Testis (tissue), 3 donors: ENCODE results near the gene CCDC122. TPM values are rescaled to one million over a fixed set of nuclear protein-coding genes. Genes with fewer than 3 reads are reported as not detected.

Experiments used
- DNase-seq: peaks from one replicate; pipeline ENCODE4 v3.0.0-alpha.2; 2019
- H3K27ac ChIP-seq, 2 donors: fragments of 200-600 bp; sonication (generic); one replicate each; pipeline ENCODE4 v1.5.1; 2019
- H3K27me3 ChIP-seq: fragments of 200-600 bp; sonication (generic); one replicate; pipeline ENCODE4 v1.5.1; 2019
- H3K36me3 ChIP-seq: fragments of 200-600 bp; sonication (generic); one replicate; pipeline ENCODE4 v1.5.1; 2017; ENCODE audit warnings: low read depth; ENCODE audit errors: missing control alignments
- H3K4me1 ChIP-seq: fragments of 200-600 bp; sonication (generic); one replicate; pipeline ENCODE4 v1.5.1; 2019
- H3K4me3 ChIP-seq, 2 donors: fragments of 200-600 bp; sonication (generic); one replicate each; pipeline ENCODE4 v1.5.1; 2017 to 2019
- H3K9me3 ChIP-seq: fragments of 200-600 bp; sonication (generic); one replicate; pipeline ENCODE4 v1.5.1; 2017
- POLR2A ChIP-seq: fragments of 450-650 bp; IDR thresholded peaks from one replicate; pipeline ENCODE4 v1.6.1; 2017; ENCODE audit warnings: antibody characterized with exemption, mild to moderate bottlenecking, moderate library complexity
- WGBS, 2 donors: methylation state at CpG; one replicate each; pipeline ENCODE4 v1.1.5; 2018; 5-methylcytosine and 5-hydroxymethylcytosine counted together
- intact Hi-C: fragments of 100-400 bp; cut with DNase I; formaldehyde crosslinking; loops from one replicate; pipeline ENCODE4 v1.15.1; 2023; ENCODE audit warnings: low total_unique reads
- polyA plus RNA-seq: library from polyadenylated mRNA; stranded (reverse); fragments of 350-450 nt; fragmentation: Illumina TruSeq; extraction: RNeasy Lipid Tissue Mini Kit (QIAGEN cat#74804); gene quantifications from one replicate; pipeline ENCODE4 v1.2.3, GENCODE V29; 2014; ENCODE audit warnings: low read depth, low replicate concordance; ENCODE audit not compliant: insufficient read depth
- total RNA-seq, 2 donors: library from RNA; depleted of rRNA; stranded (reverse); fragments of >200 nt; gene quantifications; one replicate each; pipeline ENCODE4 v1.2.3, GENCODE V29; 2016
- TF ChIP-seq, protein P1 (sequence below), 3 experiments: fragments of 450-650 bp in 2 of 3; fragments of 200-600 bp in 1 of 3; sonication (generic) in 1 of 3; IDR thresholded peaks; one replicate each; pipeline ENCODE4 v1.5.1; 2016 to 2019; ENCODE audit warnings: antibody characterized with exemption in 3 of 3, mild to moderate bottlenecking in 2 of 3, moderate library complexity in 1 of 3

The CCDC122 gene
- total and polyA plus RNA-seq, 3 donors from 2014 or later = 1.3 to 31.6 (median 20.6) TPM

- no peak overlapping the region for H3K27ac ChIP-seq
- no peaks in the 10 kb centered on the region for H3K9me3 ChIP-seq
- TF ChIP-seq POLR2A = no peak
- TF ChIP-seq, protein P1, sequence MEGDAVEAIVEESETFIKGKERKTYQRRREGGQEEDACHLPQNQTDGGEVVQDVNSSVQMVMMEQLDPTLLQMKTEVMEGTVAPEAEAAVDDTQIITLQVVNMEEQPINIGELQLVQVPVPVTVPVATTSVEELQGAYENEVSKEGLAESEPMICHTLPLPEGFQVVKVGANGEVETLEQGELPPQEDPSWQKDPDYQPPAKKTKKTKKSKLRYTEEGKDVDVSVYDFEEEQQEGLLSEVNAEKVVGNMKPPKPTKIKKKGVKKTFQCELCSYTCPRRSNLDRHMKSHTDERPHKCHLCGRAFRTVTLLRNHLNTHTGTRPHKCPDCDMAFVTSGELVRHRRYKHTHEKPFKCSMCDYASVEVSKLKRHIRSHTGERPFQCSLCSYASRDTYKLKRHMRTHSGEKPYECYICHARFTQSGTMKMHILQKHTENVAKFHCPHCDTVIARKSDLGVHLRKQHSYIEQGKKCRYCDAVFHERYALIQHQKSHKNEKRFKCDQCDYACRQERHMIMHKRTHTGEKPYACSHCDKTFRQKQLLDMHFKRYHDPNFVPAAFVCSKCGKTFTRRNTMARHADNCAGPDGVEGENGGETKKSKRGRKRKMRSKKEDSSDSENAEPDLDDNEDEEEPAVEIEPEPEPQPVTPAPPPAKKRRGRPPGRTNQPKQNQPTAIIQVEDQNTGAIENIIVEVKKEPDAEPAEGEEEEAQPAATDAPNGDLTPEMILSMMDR (IDR thresholded peaks at IDR 0.05) = no peak
- H3K4me3 ChIP-seq = no peak overlapping the region
- no peak for DNase-seq
- H3K27me3 ChIP-seq = no peaks in the 10 kb centered on the region
- H3K4me1 ChIP-seq = no peaks in the 10 kb centered on the region
- no peaks in the 10 kb centered on the region for H3K36me3 ChIP-seq
- intact Hi-C loops = loop anchor here (10.0 kb wide), 1 partner anchor 718 kb away; no protein-coding TSS in a partner anchor
Measured at GRCh38 chr13:43802511-43802910, 77.0 kb downstream of the CCDC122 start.

GRCh38 chr13:43800828-43801227 is 78.7 kb downstream of the CCDC122 start:
- no peaks in the 10 kb centered on the region for H3K27me3 ChIP-seq
- H3K27ac ChIP-seq = no peak overlapping the region
- no peaks in the 10 kb centered on the region for H3K4me1 ChIP-seq
- 64 to 65% methylated on average over 3 of the region's 3 CpGs for WGBS, 2 donors
- no peak for DNase-seq
- H3K9me3 ChIP-seq = no peaks in the 10 kb centered on the region
- H3K4me3 ChIP-seq = no peak overlapping the region
- intact Hi-C loops = loop anchor here (10.0 kb wide), 1 partner anchor 716 kb away; no protein-coding TSS in a partner anchor
- no peaks in the 10 kb centered on the region for H3K36me3 ChIP-seq
- TF ChIP-seq POLR2A = no peak
- TF ChIP-seq, protein P1 (IDR thresholded peaks at IDR 0.05) = no peak

GRCh38 chr13:43799191-43799590 is 80.3 kb downstream of the CCDC122 start:
- intact Hi-C loops = no loop called here
- WGBS, 2 donors = 85 to 92% methylated on average over 4 of the region's 4 CpGs
- Histone ChIP-seq H3K27ac (no peak overlapping the region), H3K36me3 (no peaks in the 10 kb centered on the region), H3K4me3 (no peak overlapping the region), H3K4me1 (no peaks in the 10 kb centered on the region), H3K9me3 (no peaks in the 10 kb centered on the region), H3K27me3 (no peaks in the 10 kb centered on the region)
- no peak for TF ChIP-seq POLR2A
- TF ChIP-seq, protein P1 (IDR thresholded peaks at IDR 0.05) = no peak
- DNase-seq = no peak

GRCh38 chr13:43797869-43798268 is 81.7 kb downstream of the CCDC122 start:
- TF ChIP-seq, protein P1 (IDR thresholded peaks at IDR 0.05) = no peak
- TF ChIP-seq POLR2A = no peak
- H3K9me3 ChIP-seq = no peaks in the 10 kb centered on the region
- H3K4me3 ChIP-seq = no peak overlapping the region
- no peaks in the 10 kb centered on the region for H3K27me3 ChIP-seq
- H3K27ac ChIP-seq = no peak overlapping the region
- WGBS, 2 donors = 71 to 74% methylated on average over 3 of the region's 3 CpGs
- no peaks in the 10 kb centered on the region for H3K36me3 ChIP-seq
- no peaks in the 10 kb centered on the region for H3K4me1 ChIP-seq
- intact Hi-C loops = no loop called here
- no peak for DNase-seq

DNA sequence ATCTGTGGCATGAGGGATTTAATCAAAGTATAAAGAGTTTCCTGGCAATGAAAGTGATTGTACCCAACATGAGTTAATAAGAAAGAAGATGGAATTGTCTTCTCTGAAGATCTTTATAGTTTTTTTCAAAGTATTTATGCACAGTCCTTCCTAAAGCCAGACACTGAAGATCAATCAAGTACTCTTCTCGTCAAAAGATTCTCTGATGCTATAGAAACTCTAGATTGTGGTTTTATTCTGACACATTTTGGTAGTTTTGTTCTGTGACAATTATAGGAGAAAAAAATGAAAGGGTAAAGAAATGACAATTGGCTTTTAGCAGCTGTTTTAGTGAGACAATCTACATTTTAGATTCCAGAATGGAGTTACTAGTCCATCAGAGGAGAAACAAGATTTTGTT is 82.4 kb downstream of the CCDC122 start:
- Histone ChIP-seq H3K4me1 (no peaks in the 10 kb centered on the region), H3K4me3 (no peak overlapping the region), H3K36me3 (no peaks in the 10 kb centered on the region), H3K9me3 (no peaks in the 10 kb centered on the region), H3K27me3 (no peaks in the 10 kb centered on the region), H3K27ac (no peak overlapping the region)
- no peak for DNase-seq
- intact Hi-C loops = no loop called here
- TF ChIP-seq, protein P1 (IDR thresholded peaks at IDR 0.05) = no peak
- TF ChIP-seq POLR2A = no peak
- WGBS, 2 donors = 78 to 93% methylated on average over 1 of the region's 1 CpG
